Hematopoietic multipotent progenitor cell treated with erythropoietin and hydrocortisone succinate and interleukin-3 and kit ligand, for 17 days (in vitro differentiated cells): Measurements from ENCODE around the gene ATOH1.

Experiments
- DNase-seq: peaks from one replicate; pipeline ENCODE4 v3.0.0-alpha.2; 2015; ENCODE audit warnings: low spot score

ATOH1 gene

DNA sequence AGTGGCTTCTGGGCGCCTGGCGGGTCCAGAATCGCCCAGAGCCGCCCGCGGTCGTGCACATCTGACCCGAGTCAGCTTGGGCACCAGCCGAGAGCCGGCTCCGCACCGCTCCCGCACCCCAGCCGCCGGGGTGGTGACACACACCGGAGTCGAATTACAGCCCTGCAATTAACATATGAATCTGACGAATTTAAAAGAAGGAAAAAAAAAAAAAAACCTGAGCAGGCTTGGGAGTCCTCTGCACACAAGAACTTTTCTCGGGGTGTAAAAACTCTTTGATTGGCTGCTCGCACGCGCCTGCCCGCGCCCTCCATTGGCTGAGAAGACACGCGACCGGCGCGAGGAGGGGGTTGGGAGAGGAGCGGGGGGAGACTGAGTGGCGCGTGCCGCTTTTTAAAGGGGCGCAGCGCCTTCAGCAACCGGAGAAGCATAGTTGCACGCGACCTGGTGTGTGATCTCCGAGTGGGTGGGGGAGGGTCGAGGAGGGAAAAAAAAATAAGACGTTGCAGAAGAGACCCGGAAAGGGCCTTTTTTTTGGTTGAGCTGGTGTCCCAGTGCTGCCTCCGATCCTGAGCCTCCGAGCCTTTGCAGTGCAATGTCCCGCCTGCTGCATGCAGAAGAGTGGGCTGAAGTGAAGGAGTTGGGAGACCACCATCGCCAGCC lies at the start of gene ATOH1:
Gene ATOH1 (plus strand): TSS at position 422 of the 663 bp plus-strand sequence. CDS start 174 bp downstream, at position 596.
- DNase-seq = no peak

- DNase-seq = no peak
These were observed 49.3 kb upstream of the ATOH1 start for GRCh38 chr4:93779228-93779627.

- no peak for DNase-seq
These were observed 48.5 kb upstream of the ATOH1 start for GRCh38 chr4:93780080-93780479.

GRCh38 chr4:93781198-93781597 lies 47.4 kb upstream of the ATOH1 start:
- DNase-seq = no peak

- no peak for DNase-seq
These were observed 42.4 kb upstream of the ATOH1 start for GRCh38 chr4:93786149-93786548.

GRCh38 chr4:93788712-93789111 lies 39.8 kb upstream of the ATOH1 start:
- no peak for DNase-seq

GRCh38 chr4:93791570-93792195 lies 36.9 kb upstream of the ATOH1 start:
- peak; percentile 31 for DNase-seq

DNA sequence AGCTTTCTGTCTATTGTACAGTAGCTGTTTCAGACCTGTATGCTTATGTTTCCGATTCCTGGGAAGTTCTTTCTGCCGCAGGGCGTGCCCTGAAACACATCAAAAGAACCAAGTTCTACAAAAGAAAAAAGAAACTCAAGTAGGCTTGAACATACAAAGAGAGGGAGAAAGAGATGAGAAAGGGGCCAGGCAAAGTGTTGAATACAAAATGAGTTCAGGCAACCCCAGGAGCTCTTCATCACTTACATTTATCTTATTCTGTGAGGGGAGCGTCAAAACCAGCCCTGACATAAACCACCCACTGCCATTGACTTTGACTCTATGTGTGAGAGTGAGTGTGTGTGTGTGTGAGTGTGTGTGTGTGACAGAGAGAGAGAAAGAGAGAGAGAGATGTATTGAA lies 26.5 kb upstream of the ATOH1 start:
- no peak for DNase-seq

GRCh38 chr4:93809773-93810172 lies 18.8 kb upstream of the ATOH1 start:
- DNase-seq = no peak

- no peak for DNase-seq
These were observed 18.1 kb upstream of the ATOH1 start for GRCh38 chr4:93810340-93810992.

DNA sequence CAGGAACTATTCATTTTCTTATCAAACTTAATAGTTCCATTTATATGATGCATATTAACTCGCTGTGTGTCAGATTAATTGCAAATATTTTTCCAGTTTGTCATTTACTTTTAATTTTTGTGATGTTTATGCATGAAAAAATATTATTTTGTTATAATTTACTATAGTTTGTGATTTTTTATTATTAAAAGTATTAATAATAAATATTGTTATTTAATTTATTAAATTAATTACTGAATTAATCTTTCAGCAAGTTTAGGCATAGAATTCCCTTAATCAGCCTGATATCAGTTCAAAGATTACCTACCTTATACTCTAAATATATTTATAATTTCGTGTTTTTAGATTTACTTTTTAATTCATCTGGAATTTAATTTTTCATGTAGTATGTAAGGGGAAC lies 15.5 kb upstream of the ATOH1 start:
- no peak for DNase-seq

DNA sequence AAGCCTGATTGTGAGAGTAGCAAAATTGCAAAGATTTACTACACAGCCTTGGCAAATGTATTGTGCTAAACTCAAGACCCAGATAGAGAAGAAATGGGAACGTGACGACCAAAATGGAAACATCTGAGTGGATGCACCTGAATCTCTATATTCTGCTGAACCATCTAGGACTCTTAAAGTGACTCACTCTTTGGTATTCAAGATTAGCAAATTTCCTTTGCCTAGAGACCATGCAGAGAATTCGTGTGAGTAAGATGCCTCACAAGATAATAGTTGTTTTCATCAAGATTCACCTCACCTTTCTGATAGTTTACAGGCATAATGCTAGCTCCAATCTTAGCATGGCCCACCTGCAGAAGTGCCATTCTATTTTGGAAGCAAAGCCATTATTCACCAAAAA lies 14.4 kb upstream of the ATOH1 start:
- no peak for DNase-seq

GRCh38 chr4:93814722-93815121 lies 13.8 kb upstream of the ATOH1 start:
- DNase-seq = no peak

DNA sequence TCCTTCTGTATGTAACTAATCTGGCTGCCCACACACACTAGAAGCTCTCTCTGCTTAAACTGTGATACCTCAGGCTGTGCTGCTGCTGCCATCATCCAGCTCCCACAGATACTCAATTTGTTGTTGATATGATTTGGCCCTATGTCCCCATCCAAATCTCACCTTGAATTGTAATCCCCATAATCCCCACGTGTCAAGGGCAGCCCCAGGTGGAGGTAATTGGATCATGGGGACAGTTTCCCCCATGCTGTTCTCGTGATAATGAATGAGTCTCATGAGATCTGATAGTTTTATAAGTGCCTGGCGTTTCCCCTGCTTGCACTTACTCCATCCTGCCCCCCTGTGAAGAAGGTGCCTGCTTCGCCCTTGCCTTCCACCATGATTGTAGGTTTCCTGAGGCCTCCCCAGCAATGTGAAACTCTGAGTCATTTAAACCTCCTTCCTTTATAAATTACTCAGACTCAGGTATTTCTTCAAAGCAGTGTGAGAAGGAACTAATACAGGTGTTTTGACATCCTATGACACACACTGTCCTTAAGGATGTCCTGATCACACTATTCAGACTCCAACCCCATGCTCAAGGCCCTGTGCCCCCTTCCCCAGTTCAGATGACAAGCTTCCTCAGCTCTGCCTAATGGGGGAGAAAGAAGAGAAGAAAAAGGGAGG lies 2.9 kb upstream of the ATOH1 start:
- DNase-seq = no peak

GRCh38 chr4:93827272-93827947 lies 1.1 kb upstream of the ATOH1 start:
- no peak for DNase-seq

GRCh38 chr4:93828995-93829819 lies 654 bp downstream of the ATOH1 start:
- no peak for DNase-seq

DNA sequence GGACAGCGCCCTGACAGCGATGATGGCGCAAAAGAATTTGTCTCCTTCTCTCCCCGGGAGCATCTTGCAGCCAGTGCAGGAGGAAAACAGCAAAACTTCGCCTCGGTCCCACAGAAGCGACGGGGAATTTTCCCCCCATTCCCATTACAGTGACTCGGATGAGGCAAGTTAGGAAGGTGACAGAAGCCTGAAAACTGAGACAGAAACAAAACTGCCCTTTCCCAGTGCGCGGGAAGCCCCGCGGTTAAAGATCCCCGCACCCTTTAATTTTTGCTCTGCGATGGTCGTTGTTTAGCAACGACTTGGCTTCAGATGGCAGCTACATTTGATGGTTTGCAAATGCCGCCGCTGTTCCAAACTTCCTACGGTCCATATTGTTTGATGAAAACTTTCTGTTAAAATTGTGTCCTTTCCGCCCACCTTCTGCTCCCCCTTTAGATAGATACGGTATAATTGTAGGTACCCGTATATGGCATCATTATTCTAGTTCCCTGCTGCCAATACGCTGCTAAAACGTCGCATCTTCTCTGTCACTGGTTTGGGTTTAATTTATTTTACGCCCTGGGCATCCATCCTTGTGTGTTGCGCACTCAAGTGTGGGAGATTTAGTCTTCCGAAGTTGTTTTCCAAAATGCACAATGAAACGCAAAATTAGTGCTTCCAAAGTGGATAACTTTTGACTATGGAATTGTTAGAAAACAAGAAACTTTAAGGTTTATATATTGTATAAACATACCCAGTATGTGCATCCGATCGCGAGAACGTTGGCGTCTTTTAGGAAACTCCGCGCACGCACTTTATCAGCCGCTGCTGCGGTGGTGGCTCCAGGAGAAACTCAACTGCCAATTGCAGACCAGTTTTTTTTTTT lies 1.5 kb downstream of the ATOH1 start:
- no peak for DNase-seq

GRCh38 chr4:93831716-93832496 lies 3.4 kb downstream of the ATOH1 start:
- no peak for DNase-seq

- no peak for DNase-seq
These were observed 5.9 kb downstream of the ATOH1 start for GRCh38 chr4:93834249-93835066.
